HEK293T (cell line): Measurements from ENCODE around the gene LRRC7.
"Not testable (repeated sequence)": the region's sequence is repeated elsewhere in the genome, so short reads cannot be mapped to it uniquely, and the experiment has no call there.

ENCODE experiments used
- CTCF ChIA-PET: fragments of 350-600 bp; formaldehyde crosslinking; extraction: SDS; loops from one replicate; lab custom pipeline; 2021; ENCODE audit warnings: antibody characterized with exemption, inconsistent platforms; lab: Yijun Ruan, JAX
- POLR2A ChIA-PET: fragments of 350-600 bp; formaldehyde crosslinking; extraction: SDS; loops from one replicate; lab custom pipeline; 2020; ENCODE audit warnings: antibody characterized with exemption, inconsistent platforms; lab: Yijun Ruan, JAX
- DNase-seq: peaks from one replicate; pipeline ENCODE4 v3.0.0; 2012; ENCODE audit warnings: mixed read lengths; ENCODE audit errors: extremely low spot score
- ARNT ChIP-seq: fragments of 450-650 bp; IDR thresholded peaks from 2 replicates; pipeline ENCODE4 v1.6.1; 2017; ENCODE audit warnings: mild to moderate bottlenecking
- BHLHE40 ChIP-seq: fragments of 450-650 bp; IDR thresholded peaks from 2 replicates; pipeline ENCODE4 v1.6.1; 2016; ENCODE audit warnings: mild to moderate bottlenecking, moderate library complexity, borderline replicate concordance
- CTBP1 ChIP-seq: fragments of 450-650 bp; IDR thresholded peaks from 2 replicates; pipeline ENCODE4 v1.6.1; 2016; ENCODE audit warnings: borderline replicate concordance
- ELF4 ChIP-seq: fragments of 450-650 bp; IDR thresholded peaks from 2 replicates; pipeline ENCODE4 v1.6.1; 2017; ENCODE audit warnings: antibody characterized with exemption
- FOXA1 ChIP-seq: fragments of 450-650 bp; IDR thresholded peaks from 2 replicates; pipeline ENCODE4 v1.6.1; 2016; ENCODE audit warnings: mild to moderate bottlenecking
- FOXK2 ChIP-seq: fragments of 450-650 bp; IDR thresholded peaks from 2 replicates; pipeline ENCODE4 v1.6.1; 2016; ENCODE audit warnings: mild to moderate bottlenecking
- FOXM1 ChIP-seq: fragments of 450-650 bp; IDR thresholded peaks from 2 replicates; pipeline ENCODE4 v1.6.1; 2017; ENCODE audit warnings: mild to moderate bottlenecking, borderline replicate concordance
- HDGF ChIP-seq: fragments of 450-650 bp; IDR thresholded peaks from 2 replicates; pipeline ENCODE4 v1.6.1; 2017; ENCODE audit warnings: antibody characterized with exemption, borderline replicate concordance
- L3MBTL2 ChIP-seq: fragments of 450-650 bp; conservative IDR thresholded peaks from 2 replicates; pipeline ENCODE4 v1.6.1; 2016; ENCODE audit warnings: mild to moderate bottlenecking
- LEF1 ChIP-seq: fragments of 450-650 bp; IDR thresholded peaks from 2 replicates; pipeline ENCODE4 v1.6.1; 2017; ENCODE audit warnings: mild to moderate bottlenecking, borderline replicate concordance
- NFRKB ChIP-seq: fragments of 450-650 bp; IDR thresholded peaks from 2 replicates; pipeline ENCODE4 v1.6.1; 2016; ENCODE audit warnings: mild to moderate bottlenecking, moderate library complexity
- PKNOX1 ChIP-seq: fragments of 450-650 bp; IDR thresholded peaks from 2 replicates; pipeline ENCODE4 v1.6.1; 2016
- SP1 ChIP-seq: fragments of 450-650 bp; IDR thresholded peaks from 2 replicates; pipeline ENCODE4 v1.6.1; 2017
- SUZ12 ChIP-seq: fragments of 450-650 bp; IDR thresholded peaks from 2 replicates; pipeline ENCODE4 v1.6.1; 2016; ENCODE audit warnings: mild to moderate bottlenecking
- TARDBP ChIP-seq: fragments of 450-650 bp; IDR thresholded peaks from 2 replicates; pipeline ENCODE4 v1.6.1; 2016
- ZNF384 ChIP-seq: fragments of 450-650 bp; IDR thresholded peaks from 2 replicates; pipeline ENCODE4 v1.6.1; 2016

LRRC7 gene

GRCh38 chr1:69919129-69919921 lies 351.6 kb downstream of the LRRC7 start:
- no peak for TF ChIP-seq ARNT
- no peak for TF ChIP-seq PKNOX1
- no peak for TF ChIP-seq SP1
- TF ChIP-seq TARDBP = no peak
- TF ChIP-seq HDGF = no peak
- TF ChIP-seq ELF4 = no peak
- TF ChIP-seq FOXK2 = no peak
- ChIA-PET POLR2A (no interaction called here), CTCF (no interaction called here)
- no peak for DNase-seq

GRCh38 chr1:69919922-69920273 lies 352.2 kb downstream of the LRRC7 start:
- ChIA-PET CTCF (no interaction called here), POLR2A (no interaction called here)
- DNase-seq = no peak
- TF ChIP-seq ELF4 (no peak), SUZ12 (no peak), FOXA1 (no peak), ZNF384 (no peak), CTBP1 (no peak), LEF1 (no peak), PKNOX1 (no peak), FOXM1 (no peak)

GRCh38 chr1:69920426-69920825 lies 352.7 kb downstream of the LRRC7 start:
- no peak for TF ChIP-seq L3MBTL2
- no peak for TF ChIP-seq TARDBP
- TF ChIP-seq ZNF384 = no peak
- TF ChIP-seq CTBP1 = no peak
- TF ChIP-seq FOXA1 = no peak
- TF ChIP-seq ELF4 = no peak
- TF ChIP-seq ARNT = no peak
- TF ChIP-seq SUZ12 = no peak
- no peak for TF ChIP-seq FOXK2
- no peak for TF ChIP-seq LEF1
- TF ChIP-seq FOXM1 = no peak
- TF ChIP-seq NFRKB = no peak
- no peak for TF ChIP-seq PKNOX1
- no peak for TF ChIP-seq BHLHE40
- POLR2A ChIA-PET = no interaction called here
- CTCF ChIA-PET = no interaction called here
- no peak for DNase-seq

GRCh38 chr1:69921486-69921885 lies 353.8 kb downstream of the LRRC7 start:
- no peak for DNase-seq
- POLR2A ChIA-PET = no interaction called here
- CTCF ChIA-PET = no interaction called here
- TF ChIP-seq FOXA1 (no peak), FOXM1 (no peak), CTBP1 (no peak)

GRCh38 chr1:69928234-69928633 lies 360.5 kb downstream of the LRRC7 start:
- CTCF ChIA-PET = interaction anchor here (0.6 kb wide), 1 partner anchor 427 kb away, joined by 4 read pairs; no protein-coding TSS in a partner anchor
- DNase-seq, POLR2A ChIA-PET: not testable (repeated sequence)

- POLR2A ChIA-PET = no interaction called here
- no peak for DNase-seq
- no peak for TF ChIP-seq CTBP1
- TF ChIP-seq NFRKB = no peak
- no peak for TF ChIP-seq ARNT
- no peak for TF ChIP-seq FOXM1
- TF ChIP-seq FOXA1 = no peak
- no peak for TF ChIP-seq ELF4
- no peak for TF ChIP-seq PKNOX1
- CTCF ChIA-PET = no interaction called here
Observed at GRCh38 chr1:69929308-69930057, 361.8 kb downstream of the LRRC7 start.
